Measurements from ENCODE around the gene SMYD3. TPM values are rescaled to one million over a fixed set of nuclear protein-coding genes. Genes with fewer than 3 reads are reported as not detected.

Gene SMYD3
- total and polyA plus RNA-seq, 2 of the 4 experiments (the other 2 are of a cell fraction): 26.5 to 37.6 TPM

DNA sequence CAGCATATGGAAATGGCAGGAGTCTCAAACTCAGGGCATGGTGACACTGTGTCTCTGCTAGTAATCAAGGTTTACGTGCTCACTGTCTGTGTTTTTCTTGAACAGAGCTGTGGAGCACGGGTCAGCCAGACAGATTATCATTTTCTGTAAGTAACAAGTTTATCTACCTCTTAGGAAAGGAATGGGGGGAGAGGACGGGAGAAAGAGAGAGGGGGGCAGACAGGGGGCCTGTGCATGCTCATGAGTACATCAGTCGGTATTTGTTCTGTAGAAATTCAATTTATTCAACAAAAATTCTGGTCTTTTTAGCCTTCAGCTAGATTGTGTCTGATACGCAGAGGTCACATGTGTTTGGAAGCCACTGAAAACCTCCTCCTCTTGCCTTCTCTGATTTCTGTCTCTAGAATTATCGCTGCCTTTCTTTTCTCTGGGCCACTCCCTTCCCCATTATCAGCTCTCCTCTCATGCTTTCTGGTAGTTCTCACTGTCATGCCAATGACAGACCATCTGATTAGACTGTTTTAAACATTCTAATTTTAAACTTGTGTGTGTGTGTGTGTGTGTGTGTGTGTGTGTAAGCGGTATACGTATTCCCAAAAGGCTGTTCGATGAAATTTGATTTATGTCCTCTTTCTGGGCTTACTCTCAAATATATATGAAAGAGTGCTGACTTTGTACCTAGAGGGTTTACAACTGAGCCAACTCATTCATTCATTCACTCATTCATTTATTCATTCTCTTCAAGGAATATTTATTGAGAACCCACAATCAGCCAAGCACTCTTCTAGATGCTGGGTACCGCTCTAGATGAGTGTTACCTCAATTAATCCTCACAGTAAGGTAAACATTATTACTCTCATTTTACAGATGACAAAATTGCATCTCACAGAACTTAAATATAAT, 715.4 kb downstream of the SMYD3 start (continued):
- TF ChIP-seq, protein P1, sequence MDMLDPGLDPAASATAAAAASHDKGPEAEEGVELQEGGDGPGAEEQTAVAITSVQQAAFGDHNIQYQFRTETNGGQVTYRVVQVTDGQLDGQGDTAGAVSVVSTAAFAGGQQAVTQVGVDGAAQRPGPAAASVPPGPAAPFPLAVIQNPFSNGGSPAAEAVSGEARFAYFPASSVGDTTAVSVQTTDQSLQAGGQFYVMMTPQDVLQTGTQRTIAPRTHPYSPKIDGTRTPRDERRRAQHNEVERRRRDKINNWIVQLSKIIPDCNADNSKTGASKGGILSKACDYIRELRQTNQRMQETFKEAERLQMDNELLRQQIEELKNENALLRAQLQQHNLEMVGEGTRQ (IDR thresholded peaks at IDR 0.05; ENCODE audit: low read depth, low read length): no peak

DNA sequence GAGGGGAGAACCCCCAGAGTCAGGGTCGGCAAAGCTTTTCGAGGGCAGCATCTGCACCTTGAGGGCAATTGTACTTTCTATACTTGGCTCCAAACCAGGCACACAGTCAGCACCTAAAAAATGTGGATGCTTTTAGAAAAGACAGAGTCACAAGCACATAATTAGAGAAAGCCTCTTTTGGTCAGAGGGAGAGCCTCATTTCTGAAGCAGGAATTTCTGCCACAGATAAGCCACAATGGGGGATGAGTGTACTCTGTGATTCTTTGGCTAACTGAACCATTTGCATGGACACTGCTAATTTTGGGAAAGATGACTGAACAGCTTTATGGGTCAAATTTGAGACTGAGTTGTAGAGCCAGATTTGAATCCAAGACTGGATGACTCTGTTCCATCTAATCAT, 716.6 kb downstream of the SMYD3 start:
- Histone ChIP-seq H4K20me1 (ENCODE audit: insufficient read depth, low read length) (no peaks in the 10 kb centered on the region), H3K9me1 (ENCODE audit: insufficient read depth, low read length) (peaks cover 11% of the 10 kb centered on the region), H3K9ac (ENCODE audit: low read depth, low read length) (no peak overlapping the region), H3K36me3 (ENCODE audit: control insufficient read depth, insufficient read depth, low read length) (no peaks in the 10 kb centered on the region), H3K27ac (ENCODE audit: insufficient read depth, low read length) (no peak overlapping the region), H3K4me1 (ENCODE audit: control insufficient read depth, insufficient read depth, low read length) (peaks cover 19% of the 10 kb centered on the region), H3K14ac (replicated peaks; ENCODE audit: low read depth, low read length) (0 out of 2 replicates have a peak overlapping the region, but pooled peaks have one; percentile 2), H4K8ac (ENCODE audit: low read depth in 2 of 2, low read length in 2 of 2) (peak overlapping the region in 1 of 2 experiments; percentile 11; a peak in 2 of 4 replicates), H4K91ac (ENCODE audit: insufficient read depth, low read depth, low read length) (peak overlapping the region; percentile 60), H3K23ac (ENCODE audit: low read depth, low read length) (no peak overlapping the region), H2AK5ac (ENCODE audit: low read depth, low read length) (peak overlapping the region; percentile 89), H2AFZ (replicated peaks; ENCODE audit: low read length, poor library complexity) (no peak overlapping the region), H2BK20ac (ENCODE audit: low read depth, low read length) (peak overlapping the region; percentile 54), H3K4me2 (ENCODE audit: low read depth, low read length) (no peak overlapping the region), H2BK120ac (ENCODE audit: low read depth, low read length) (peak overlapping the region; percentile 65), H3K79me1 (ENCODE audit: low read depth in 1 of 2, low read length in 2 of 2) (0 out of 4 replicates have a peak, but pooled peaks cover 0 to 5% of the 10 kb centered on the region in 2 experiments), H3K18ac (ENCODE audit: low read depth, low read length) (0 out of 2 replicates have a peak overlapping the region, but pooled peaks have one; percentile 19), H3K4ac (ENCODE audit: low read depth, low read length) (peak overlapping the region; percentile 78), H3K27me3 (ENCODE audit: control insufficient read depth, insufficient read depth, low read length) (no peaks in the 10 kb centered on the region), H3K9me3 (ENCODE audit: control insufficient read depth, insufficient read depth, low read length) (no peaks in the 10 kb centered on the region), H3K4me3 (ENCODE audit: insufficient read depth, low read depth, low read length) (no peak overlapping the region), H4K5ac (ENCODE audit: low read depth, low read length) (no peak overlapping the region), H3K56ac (ENCODE audit: extremely low read depth, insufficient read depth, low read length) (no peak overlapping the region), H2BK5ac (ENCODE audit: low read depth, low read length, poor library complexity, severe bottlenecking) (peak overlapping the region; percentile 4), H2AK9ac (replicated peaks; ENCODE audit: low read depth, low read length, poor library complexity) (no peak overlapping the region), H2BK15ac (ENCODE audit: low read depth, low read length) (peak overlapping the region; percentile 68; the same call in 1 of the 3 replicates)
- ATAC-seq (ENCODE audit: low read depth): no peak
- dilution Hi-C loops (cut with HindIII; ENCODE audit: low sequenced_read_pairs, unreplicated experiment): no loop called here
- intact Hi-C loops (cut with micrococcal nuclease): no loop called here
- WGBS, 2 experiments (ENCODE audit: extremely low coverage in 2 of 2, insufficient read length in 1 of 2): no CpG with 5 or more reads among the region's 2 CpGs
- no TSS peak for BruUV-seq (replicated peaks)
- DNase-seq: peak; percentile 52
- ChIA-PET POLR2A (ENCODE audit: unreplicated experiment) (no interaction called here), CTCF (no interaction called here)
- TF ChIP-seq CEBPB (IDR thresholded peaks at IDR 0.05; ENCODE audit: low read depth, low read length): no peak
- no peak for TF ChIP-seq SMC3 (IDR thresholded peaks at IDR 0.05; ENCODE audit: low read depth, low read length)
- no peak for TF ChIP-seq RAD21 (IDR thresholded peaks at IDR 0.05; ENCODE audit: low read length)
- TF ChIP-seq RFX5 (IDR thresholded peaks at IDR 0.05; ENCODE audit: low read depth, low read length): no peak
- no peak for TF ChIP-seq BHLHE40 (IDR thresholded peaks at IDR 0.05; ENCODE audit: low read depth, low read length)
- no peak for TF ChIP-seq RCOR1 (IDR thresholded peaks at IDR 0.05; ENCODE audit: insufficient replicate concordance, low read length)
- TF ChIP-seq MAZ (IDR thresholded peaks at IDR 0.05; ENCODE audit: borderline replicate concordance, low read depth, low read length): no peak
- no peak for TF ChIP-seq FOS (IDR thresholded peaks at IDR 0.05; ENCODE audit: low read depth, low read length)
- TF ChIP-seq, protein P2, sequence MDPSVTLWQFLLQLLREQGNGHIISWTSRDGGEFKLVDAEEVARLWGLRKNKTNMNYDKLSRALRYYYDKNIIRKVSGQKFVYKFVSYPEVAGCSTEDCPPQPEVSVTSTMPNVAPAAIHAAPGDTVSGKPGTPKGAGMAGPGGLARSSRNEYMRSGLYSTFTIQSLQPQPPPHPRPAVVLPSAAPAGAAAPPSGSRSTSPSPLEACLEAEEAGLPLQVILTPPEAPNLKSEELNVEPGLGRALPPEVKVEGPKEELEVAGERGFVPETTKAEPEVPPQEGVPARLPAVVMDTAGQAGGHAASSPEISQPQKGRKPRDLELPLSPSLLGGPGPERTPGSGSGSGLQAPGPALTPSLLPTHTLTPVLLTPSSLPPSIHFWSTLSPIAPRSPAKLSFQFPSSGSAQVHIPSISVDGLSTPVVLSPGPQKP (IDR thresholded peaks at IDR 0.05; ENCODE audit: borderline replicate concordance, low read depth, low read length): no peak
- no peak for TF ChIP-seq MAFK (IDR thresholded peaks at IDR 0.05; ENCODE audit: low read depth, low read length)
- no peak for TF ChIP-seq MXI1 (IDR thresholded peaks at IDR 0.05; ENCODE audit: borderline replicate concordance, low read depth, low read length)
- in situ Hi-C loops (cut with MboI; ENCODE audit: low sequenced_read_pairs): no loop called here
